K562 (cell line): ENCODE results near the gene KDM2B. TPM values are rescaled to one million over a fixed set of nuclear protein-coding genes. Genes with fewer than 3 reads are reported as not detected.

ENCODE experiments used
- BCL6 ChIP-seq: fragments of 250-450 bp; sonication (Bioruptor Pico); IDR thresholded peaks from 2 replicates; pipeline ENCODE4 v1.4.0; 2020
- JUND ChIP-seq, 2 experiments: IDR thresholded peaks; 2 replicates in 1 of 2; 3 replicates in 1 of 2; pipeline ENCODE4 v1.6.1; 2011; ENCODE audit warnings: borderline replicate concordance in 2 of 2, low read depth in 2 of 2, low read length in 2 of 2, improper control_type of control experiment in 1 of 2, missing biosample characterization in 1 of 2, missing genetic modification characterization in 1 of 2, missing genetic modification reagents in 1 of 2
- KLF10 ChIP-seq: fragments of 250-450 bp; sonication (Bioruptor Pico); IDR thresholded peaks from 2 replicates; pipeline ENCODE4 v1.6.1; 2021; ENCODE audit warnings: matching md5 sums
- MAZ ChIP-seq, 2 experiments: fragments of 450-650 bp in 1 of 2; sonication (generic) in 1 of 2; formaldehyde crosslinking; IDR thresholded peaks in 1 of 2; conservative IDR thresholded peaks in 1 of 2; 2 replicates each; pipeline versions ENCODE4 v1.4.0 to v1.5.0; 2020; ENCODE audit warnings: mild to moderate bottlenecking in 1 of 2, missing genetic modification reagents in 1 of 2
- MCM3 ChIP-seq: fragments of 450-650 bp; IDR thresholded peaks from 2 replicates; pipeline ENCODE4 v1.6.1; 2016
- NR2C1 ChIP-seq, 2 experiments: fragments of 450-650 bp; IDR thresholded peaks; 2 replicates each; pipeline ENCODE4 v1.6.1; 2017; ENCODE audit warnings: mild to moderate bottlenecking in 2 of 2, antibody characterized with exemption in 1 of 2, inconsistent platforms in 1 of 2, missing compliant biosample characterization in 1 of 2, missing genetic modification characterization in 1 of 2
- PRPF4 ChIP-seq: fragments of 200-400 bp; formaldehyde crosslinking; IDR thresholded peaks from one replicate; pipeline ENCODE4 v1.6.1; 2017; ENCODE audit warnings: low read length, low read depth, mild to moderate bottlenecking; ENCODE audit not compliant: insufficient read depth, poor library complexity, severe bottlenecking
- RB1 ChIP-seq: fragments of 450-650 bp; IDR thresholded peaks from 2 replicates; pipeline ENCODE4 v1.6.1; 2017; ENCODE audit warnings: low read depth, mild to moderate bottlenecking
- TAF15 ChIP-seq: fragments of 200-400 bp; formaldehyde crosslinking; IDR thresholded peaks from 2 replicates; pipeline ENCODE4 v1.6.1; 2017; ENCODE audit warnings: mild to moderate bottlenecking, low read depth, low read length, moderate library complexity
- ZNF12 ChIP-seq: sonication (generic); formaldehyde crosslinking; IDR thresholded peaks from 2 replicates; pipeline ENCODE4 v1.4.0; 2020; ENCODE audit warnings: mild to moderate bottlenecking, missing genetic modification reagents
- ZNF165 ChIP-seq: fragments of 250-450 bp; sonication (Bioruptor Pico); IDR thresholded peaks from 2 replicates; pipeline ENCODE4 v1.4.0; 2020; ENCODE audit warnings: borderline replicate concordance
- ZNF316 ChIP-seq: fragments of 450-650 bp; IDR thresholded peaks from 2 replicates; pipeline ENCODE4 v1.6.1; 2016
- ZNF717 ChIP-seq: fragments of 250-450 bp; sonication (Bioruptor Pico); IDR thresholded peaks from 2 replicates; pipeline ENCODE4 v1.5.0; 2021
- polyA plus RNA-seq, 8 experiments: library from polyadenylated mRNA; depleted of rRNA in 4 of 8; stranded (reverse) in 5 of 8; unstranded in 3 of 8; fragments of >200 nt; fragmentation: Nextera tagmentation in 2 of 8; fragmentation: Illumina TruSeq in 1 of 8; extraction: Ambion mirVana in 2 of 8; extraction: Trizol in 1 of 8; gene quantifications; 2 replicates each; pipeline versions ENCODE4 v1.2.1 to v1.2.3, GENCODE V29; 2011 to 2014; ENCODE audit warnings: inconsistent platforms in 1 of 8, missing spikeins in 1 of 8
- total RNA-seq, 7 experiments: library from RNA; depleted of rRNA in 6 of 7; stranded (reverse); fragments of >200 nt in 6 of 7; fragmentation: Illumina TruSeq in 2 of 7; extraction: Trizol in 2 of 7; gene quantifications; 2 replicates each; pipeline versions ENCODE4 v1.2.1 to v1.2.3, GENCODE V29; 2011 to 2021; ENCODE audit warnings: low replicate concordance in 1 of 7
- TF ChIP-seq, protein P1 (sequence below): fragments of 450-650 bp; IDR thresholded peaks from 2 replicates; pipeline ENCODE4 v1.6.1; 2017; ENCODE audit warnings: mild to moderate bottlenecking, moderate library complexity
- TF ChIP-seq, protein P2 (sequence below): sonication (generic); formaldehyde crosslinking; IDR thresholded peaks from 2 replicates; pipeline ENCODE4 v1.8.1; 2022; ENCODE audit warnings: missing genetic modification reagents
- TF ChIP-seq, protein P3 (sequence below): fragments of 450-650 bp; IDR thresholded peaks from 2 replicates; pipeline ENCODE4 v1.6.1; 2016
- TF ChIP-seq, protein P4 (sequence below): conservative IDR thresholded peaks from 2 replicates; pipeline ENCODE4 v1.6.1; 2011; ENCODE audit warnings: low read depth, mild to moderate bottlenecking, low read length; ENCODE audit not compliant: control insufficient read depth
- TF ChIP-seq, protein P5 (sequence below): fragments of 250-450 bp; sonication (Bioruptor Pico); IDR thresholded peaks from 2 replicates; pipeline ENCODE4 v1.4.0; 2020; ENCODE audit warnings: mild to moderate bottlenecking, moderate library complexity

Gene KDM2B
- total and polyA plus RNA-seq, 9 of the 15 experiments (the other 6 are each of a cell fraction or from before 2014, with no cell fraction given): 7.4 to 50.5 (median 22.5) TPM

DNA sequence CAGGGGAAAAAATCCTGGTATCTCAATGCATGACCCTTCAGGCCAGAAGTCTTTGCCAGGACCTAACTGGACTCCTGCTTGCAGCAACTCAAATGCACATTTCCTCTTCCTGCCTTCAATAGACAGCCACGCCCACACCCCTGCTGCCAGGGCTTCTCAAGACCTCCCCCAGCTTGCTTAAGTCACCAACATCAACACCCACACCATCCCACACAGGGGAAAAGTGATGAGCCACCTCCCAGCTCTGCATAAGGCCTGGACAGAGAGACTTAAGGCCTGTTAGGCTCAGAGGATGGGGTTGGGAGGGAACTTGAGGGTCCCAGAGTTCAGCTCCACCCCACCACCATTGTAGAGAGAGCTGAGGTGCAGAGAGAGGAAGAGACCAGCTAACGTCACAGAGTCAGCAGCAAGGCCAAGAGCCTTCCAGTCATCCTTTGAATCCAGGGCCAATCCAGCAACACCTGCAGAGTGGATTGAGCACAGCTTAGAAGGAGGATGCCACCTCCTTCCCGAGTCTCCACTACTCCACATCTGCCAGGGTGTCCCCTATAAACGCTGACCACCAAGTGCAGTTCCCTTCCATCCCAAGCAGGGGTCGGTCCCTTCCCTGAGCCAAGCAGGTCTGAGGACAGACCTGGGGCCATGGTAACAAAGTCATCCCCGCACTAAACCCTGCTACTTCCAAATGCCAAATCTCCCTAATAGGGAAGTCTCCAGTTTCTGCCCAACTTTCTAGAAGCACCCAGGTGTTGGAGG lies 50.0 kb downstream of the KDM2B start (continued):
- TF ChIP-seq PRPF4: no peak
- no peak for TF ChIP-seq KLF10 (CRISPR knock-in tag)
- TF ChIP-seq BCL6 (CRISPR knock-in tag): no peak
- TF ChIP-seq MAZ (CRISPR knock-in tag; conservative IDR thresholded peaks at IDR 0.05 in 1 of 2, IDR thresholded peaks at IDR 0.05 in 1 of 2): no peak
- TF ChIP-seq, protein P1, sequence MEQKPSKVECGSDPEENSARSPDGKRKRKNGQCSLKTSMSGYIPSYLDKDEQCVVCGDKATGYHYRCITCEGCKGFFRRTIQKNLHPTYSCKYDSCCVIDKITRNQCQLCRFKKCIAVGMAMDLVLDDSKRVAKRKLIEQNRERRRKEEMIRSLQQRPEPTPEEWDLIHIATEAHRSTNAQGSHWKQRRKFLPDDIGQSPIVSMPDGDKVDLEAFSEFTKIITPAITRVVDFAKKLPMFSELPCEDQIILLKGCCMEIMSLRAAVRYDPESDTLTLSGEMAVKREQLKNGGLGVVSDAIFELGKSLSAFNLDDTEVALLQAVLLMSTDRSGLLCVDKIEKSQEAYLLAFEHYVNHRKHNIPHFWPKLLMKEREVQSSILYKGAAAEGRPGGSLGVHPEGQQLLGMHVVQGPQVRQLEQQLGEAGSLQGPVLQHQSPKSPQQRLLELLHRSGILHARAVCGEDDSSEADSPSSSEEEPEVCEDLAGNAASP: no peak
- no peak for TF ChIP-seq ZNF165 (CRISPR knock-in tag)
- TF ChIP-seq ZNF12 (CRISPR knock-in tag): no peak
- no peak for TF ChIP-seq NR2C1 (IDR thresholded peaks at IDR 0.05)
- no peak for TF ChIP-seq NR2C1 (tag; IDR thresholded peaks at IDR 0.05)
- TF ChIP-seq JUND (IDR thresholded peaks at IDR 0.05; ENCODE audit: borderline replicate concordance, low read depth, low read length): peak; percentile 16; the same call in 1 of the 2 replicates
- no peak for TF ChIP-seq JUND (tag; IDR thresholded peaks at IDR 0.05; ENCODE audit: borderline replicate concordance, low read depth, low read length)
- TF ChIP-seq RB1: no peak
- TF ChIP-seq TAF15: no peak
- TF ChIP-seq, protein P2, sequence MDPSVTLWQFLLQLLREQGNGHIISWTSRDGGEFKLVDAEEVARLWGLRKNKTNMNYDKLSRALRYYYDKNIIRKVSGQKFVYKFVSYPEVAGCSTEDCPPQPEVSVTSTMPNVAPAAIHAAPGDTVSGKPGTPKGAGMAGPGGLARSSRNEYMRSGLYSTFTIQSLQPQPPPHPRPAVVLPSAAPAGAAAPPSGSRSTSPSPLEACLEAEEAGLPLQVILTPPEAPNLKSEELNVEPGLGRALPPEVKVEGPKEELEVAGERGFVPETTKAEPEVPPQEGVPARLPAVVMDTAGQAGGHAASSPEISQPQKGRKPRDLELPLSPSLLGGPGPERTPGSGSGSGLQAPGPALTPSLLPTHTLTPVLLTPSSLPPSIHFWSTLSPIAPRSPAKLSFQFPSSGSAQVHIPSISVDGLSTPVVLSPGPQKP (CRISPR knock-in tag): no peak
- TF ChIP-seq ZNF316: no peak
- no peak for TF ChIP-seq MCM3
- TF ChIP-seq, protein P3, sequence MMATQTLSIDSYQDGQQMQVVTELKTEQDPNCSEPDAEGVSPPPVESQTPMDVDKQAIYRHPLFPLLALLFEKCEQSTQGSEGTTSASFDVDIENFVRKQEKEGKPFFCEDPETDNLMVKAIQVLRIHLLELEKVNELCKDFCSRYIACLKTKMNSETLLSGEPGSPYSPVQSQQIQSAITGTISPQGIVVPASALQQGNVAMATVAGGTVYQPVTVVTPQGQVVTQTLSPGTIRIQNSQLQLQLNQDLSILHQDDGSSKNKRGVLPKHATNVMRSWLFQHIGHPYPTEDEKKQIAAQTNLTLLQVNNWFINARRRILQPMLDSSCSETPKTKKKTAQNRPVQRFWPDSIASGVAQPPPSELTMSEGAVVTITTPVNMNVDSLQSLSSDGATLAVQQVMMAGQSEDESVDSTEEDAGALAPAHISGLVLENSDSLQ: 0 out of 2 replicates have a peak, but pooled peaks have one; percentile 22
- no peak for TF ChIP-seq ZNF717 (CRISPR knock-in tag)
- TF ChIP-seq, protein P4, sequence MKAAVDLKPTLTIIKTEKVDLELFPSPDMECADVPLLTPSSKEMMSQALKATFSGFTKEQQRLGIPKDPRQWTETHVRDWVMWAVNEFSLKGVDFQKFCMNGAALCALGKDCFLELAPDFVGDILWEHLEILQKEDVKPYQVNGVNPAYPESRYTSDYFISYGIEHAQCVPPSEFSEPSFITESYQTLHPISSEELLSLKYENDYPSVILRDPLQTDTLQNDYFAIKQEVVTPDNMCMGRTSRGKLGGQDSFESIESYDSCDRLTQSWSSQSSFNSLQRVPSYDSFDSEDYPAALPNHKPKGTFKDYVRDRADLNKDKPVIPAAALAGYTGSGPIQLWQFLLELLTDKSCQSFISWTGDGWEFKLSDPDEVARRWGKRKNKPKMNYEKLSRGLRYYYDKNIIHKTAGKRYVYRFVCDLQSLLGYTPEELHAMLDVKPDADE: no peak
- TF ChIP-seq, protein P5, sequence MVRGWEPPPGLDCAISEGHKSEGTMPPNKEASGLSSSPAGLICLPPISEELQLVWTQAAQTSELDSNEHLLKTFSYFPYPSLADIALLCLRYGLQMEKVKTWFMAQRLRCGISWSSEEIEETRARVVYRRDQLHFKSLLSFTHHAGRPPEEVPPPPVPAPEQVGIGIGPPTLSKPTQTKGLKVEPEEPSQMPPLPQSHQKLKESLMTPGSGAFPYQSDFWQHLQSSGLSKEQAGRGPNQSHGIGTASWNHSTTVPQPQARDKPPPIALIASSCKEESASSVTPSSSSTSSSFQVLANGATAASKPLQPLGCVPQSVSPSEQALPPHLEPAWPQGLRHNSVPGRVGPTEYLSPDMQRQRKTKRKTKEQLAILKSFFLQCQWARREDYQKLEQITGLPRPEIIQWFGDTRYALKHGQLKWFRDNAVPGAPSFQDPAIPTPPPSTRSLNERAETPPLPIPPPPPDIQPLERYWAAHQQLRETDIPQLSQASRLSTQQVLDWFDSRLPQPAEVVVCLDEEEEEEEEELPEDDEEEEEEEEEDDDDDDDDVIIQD: no peak
